CD4-positive, alpha-beta T cell treated with Interleukin-2 at 100 ng/mL for 4 hours (primary cell): ENCODE results near the gene CTDSP2.

Experiments used
- DNase-seq: peaks from one replicate; pipeline ENCODE4 v3.0.0-alpha.2; 2020; ENCODE audit warnings: low spot score

Gene CTDSP2

GRCh38 chr12:57816001-57816854 lies 30.3 kb downstream of the CTDSP2 start:
- no peak for DNase-seq

- no peak for DNase-seq
Measured at GRCh38 chr12:57815177-57816000, 31.1 kb downstream of the CTDSP2 start.

- no peak for DNase-seq
Measured at GRCh38 chr12:57813971-57814772, 32.4 kb downstream of the CTDSP2 start.

- no peak for DNase-seq
Measured at GRCh38 chr12:57813111-57813970, 33.2 kb downstream of the CTDSP2 start.

- no peak for DNase-seq
Measured at GRCh38 chr12:57811028-57811755, 35.3 kb downstream of the CTDSP2 start.

GRCh38 chr12:57810450-57810849 lies 36.1 kb downstream of the CTDSP2 start:
- no peak for DNase-seq

GRCh38 chr12:57809425-57809824 lies 37.1 kb downstream of the CTDSP2 start:
- DNase-seq, result no peak

- no peak for DNase-seq
Measured at GRCh38 chr12:57808351-57808750, 38.2 kb downstream of the CTDSP2 start.

DNA sequence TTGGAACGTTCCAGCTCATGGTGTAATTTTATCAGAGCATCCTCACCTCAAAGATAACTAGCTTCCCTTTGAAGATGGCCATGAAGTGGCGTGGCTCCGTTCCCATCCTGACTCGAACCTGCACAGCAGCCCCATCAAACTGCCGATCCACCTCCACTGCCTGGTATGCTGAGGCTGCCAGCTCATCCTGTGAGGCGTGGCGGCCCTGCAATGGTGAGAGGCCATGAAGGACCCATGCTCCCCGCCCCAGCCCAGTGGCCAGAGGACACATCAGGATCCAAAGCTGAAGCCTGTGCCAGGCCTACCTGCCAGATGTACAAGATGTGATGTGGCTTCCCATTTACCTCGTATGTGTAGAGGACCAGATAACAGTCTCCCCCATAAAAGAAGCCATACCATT lies 39.2 kb downstream of the CTDSP2 start:
- no peak for DNase-seq

DNA sequence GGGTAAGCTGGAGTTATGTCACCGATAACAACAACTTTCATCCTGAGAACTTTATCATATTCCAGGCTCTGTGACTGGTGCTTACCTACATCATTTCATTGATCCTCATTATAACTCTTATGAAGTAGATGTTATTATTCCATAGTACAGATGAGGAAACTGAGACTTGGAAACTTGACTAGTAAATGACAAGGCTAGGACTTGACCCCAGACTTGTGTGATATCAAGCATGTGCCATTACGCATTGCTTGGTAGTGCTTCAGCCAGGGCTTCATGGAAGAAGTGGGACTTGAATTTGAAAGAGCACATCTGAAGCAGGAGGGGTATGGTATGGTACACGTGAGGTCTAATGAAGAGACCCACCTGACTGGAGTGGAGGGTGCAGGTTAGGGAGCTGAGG lies 39.9 kb downstream of the CTDSP2 start:
- no peak for DNase-seq

DNA sequence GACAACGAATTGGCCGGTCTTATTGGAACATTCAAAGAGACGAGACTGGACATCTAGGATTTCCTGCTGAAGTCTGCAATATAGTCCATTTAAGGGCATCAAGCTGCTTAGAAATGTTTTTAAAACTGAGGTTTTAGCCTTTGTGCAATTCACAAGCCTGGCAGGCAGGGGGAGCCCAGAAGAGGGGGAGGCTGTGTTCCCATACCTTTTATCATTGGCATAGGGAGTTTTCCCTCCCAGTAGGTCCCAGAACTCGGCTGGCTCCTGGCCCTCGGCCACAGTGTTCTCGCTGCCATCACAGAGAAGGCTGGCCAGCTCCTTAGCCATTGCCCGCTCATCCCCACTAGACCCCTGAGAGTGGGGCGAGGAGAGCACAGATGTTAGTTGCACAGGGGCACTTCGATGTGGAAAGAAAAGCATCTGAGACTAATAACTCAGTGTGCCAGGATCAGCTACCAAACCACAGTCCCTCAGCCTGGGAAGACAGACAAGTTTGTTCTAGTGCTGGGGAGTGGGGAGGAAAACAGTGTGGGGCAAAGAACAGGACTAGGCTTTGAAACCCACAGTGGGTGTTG lies 43.1 kb downstream of the CTDSP2 start:
- DNase-seq, result peak; percentile 29

GRCh38 chr12:57802607-57803006 lies 43.9 kb downstream of the CTDSP2 start:
- DNase-seq, result no peak

GRCh38 chr12:57800965-57801364 lies 45.6 kb downstream of the CTDSP2 start:
- no peak for DNase-seq

DNA sequence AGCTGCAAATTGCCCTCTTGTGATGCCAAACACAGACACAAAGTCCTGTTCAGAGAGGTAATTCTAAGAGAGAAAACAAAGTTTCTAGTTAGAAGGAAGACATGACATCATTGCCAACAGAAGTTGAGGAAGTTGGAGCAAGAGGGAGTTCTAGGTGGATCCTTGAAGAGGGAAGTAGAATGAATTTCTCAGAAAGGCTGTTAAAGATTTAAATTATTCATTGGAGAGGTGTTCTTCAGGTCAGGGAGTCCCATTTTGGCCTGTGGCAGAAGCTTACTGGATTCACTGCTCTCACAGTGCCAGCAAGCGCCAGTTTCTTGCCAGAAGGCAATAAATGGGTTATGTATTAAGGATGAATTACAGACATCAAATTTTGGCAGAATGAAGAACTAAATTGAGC lies 48.6 kb downstream of the CTDSP2 start:
- no peak for DNase-seq

GRCh38 chr12:57796996-57797395 lies 49.5 kb downstream of the CTDSP2 start:
- no peak for DNase-seq

DNA sequence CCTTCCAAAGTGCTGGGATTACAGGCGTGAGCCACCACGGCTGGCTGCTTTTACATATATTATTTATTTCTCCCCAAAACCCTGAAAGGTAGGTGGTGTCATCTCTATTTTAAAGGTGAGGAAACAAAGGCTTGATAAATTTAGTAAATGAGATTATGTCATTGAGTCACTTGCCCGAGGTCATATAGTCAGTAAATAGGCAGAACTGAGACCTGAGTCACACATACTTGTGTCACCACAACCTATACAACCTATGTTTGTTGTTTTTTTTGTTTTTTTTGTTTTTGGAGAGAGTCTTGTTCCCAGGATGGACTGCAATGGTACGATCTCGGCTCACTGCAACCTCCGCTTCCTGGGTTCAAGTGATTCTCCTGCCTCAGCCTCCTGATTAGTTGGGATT lies 51.2 kb downstream of the CTDSP2 start:
- no peak for DNase-seq

GRCh38 chr12:57793920-57794319 lies 52.6 kb downstream of the CTDSP2 start:
- no peak for DNase-seq

- no peak for DNase-seq
Measured at GRCh38 chr12:57783861-57784260, 62.7 kb downstream of the CTDSP2 start.

GRCh38 chr12:57783466-57783801 lies 63.1 kb downstream of the CTDSP2 start:
- no peak for DNase-seq
